HG02885 (cell line): ENCODE results near the gene MTO1.
"Not testable (repeated sequence)": the region's sequence is repeated elsewhere in the genome, so short reads cannot be mapped to it uniquely, and the experiment has no call there.

Source experiments
- ATAC-seq: cut with Tn5 transposase; IDR thresholded peaks from one replicate; pipeline ENCODE4 v1.9.1; 2021; ENCODE audit warnings: mild to moderate bottlenecking; ENCODE audit not compliant: unreplicated experiment, poor library complexity

Gene MTO1

DNA sequence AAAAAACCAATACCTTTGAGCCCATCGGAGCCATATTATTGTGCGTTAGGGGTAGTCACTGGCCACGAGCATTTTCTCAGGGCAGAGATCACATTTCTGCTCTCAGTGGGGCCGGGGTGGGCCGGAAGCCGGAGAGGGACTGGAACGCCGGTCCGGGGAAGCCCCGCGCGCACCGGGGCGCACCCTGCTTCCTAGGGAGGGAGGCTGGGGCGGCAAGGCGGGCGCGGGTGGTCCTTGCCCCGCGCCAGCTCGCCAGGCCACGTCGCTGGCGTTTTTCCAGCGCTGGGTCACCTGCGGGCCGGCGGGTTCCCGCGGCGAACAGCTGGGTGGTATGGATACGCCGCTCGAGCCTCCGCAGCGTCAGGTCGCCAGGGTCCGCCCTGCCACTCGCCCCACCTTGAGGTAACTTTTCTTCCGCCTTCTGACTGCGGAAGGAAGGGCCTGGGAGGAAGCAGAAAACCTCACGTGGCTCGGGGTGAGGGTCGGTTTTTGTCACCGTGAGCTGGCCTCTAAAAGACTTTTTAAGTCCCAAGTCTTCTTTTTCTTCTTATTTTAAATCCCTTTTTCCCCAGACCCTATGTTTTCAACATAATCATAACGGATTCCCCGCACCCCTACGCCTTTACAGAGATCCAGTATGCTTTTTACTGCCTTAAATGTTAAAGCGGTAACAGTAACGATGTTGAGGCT is 62.0 kb downstream of the MTO1 start:
- ATAC-seq, result peak; percentile 55

DNA sequence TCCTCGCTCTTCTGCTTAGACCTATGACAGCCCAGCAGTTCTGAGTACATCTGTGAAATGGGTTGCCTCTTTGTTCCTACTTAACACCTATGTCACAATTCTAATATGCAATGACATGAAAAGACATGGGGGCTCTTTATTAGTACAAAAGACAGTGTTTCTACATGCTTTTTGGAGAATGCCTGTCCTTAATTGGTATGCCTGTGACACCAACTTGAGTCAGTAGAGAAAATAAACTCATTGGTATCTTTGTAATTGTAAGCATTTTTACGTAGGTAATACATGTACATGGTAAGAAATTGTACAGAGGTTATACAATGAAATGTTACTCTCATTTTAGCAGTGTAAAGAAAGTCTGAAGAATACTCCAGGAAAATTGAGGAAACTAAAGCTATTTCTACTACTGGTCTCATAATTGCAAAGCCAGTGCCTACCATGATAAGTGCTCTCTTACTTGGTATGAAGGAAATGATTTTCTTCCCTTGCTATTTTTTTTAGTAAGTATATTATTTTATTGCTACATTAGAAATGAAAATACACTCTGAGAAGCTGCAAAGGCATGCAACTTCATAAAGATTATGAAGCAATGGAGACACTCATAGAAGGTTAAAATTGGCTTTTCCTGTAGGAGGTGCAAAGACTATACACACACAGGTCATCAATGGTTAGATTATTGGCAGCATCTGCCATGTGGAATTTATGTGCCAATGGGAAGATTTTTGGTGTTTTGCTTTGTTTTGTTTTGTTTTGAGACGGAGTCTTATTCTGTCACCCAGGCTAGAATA is 64.2 kb downstream of the MTO1 start:
- ATAC-seq, result no peak

DNA sequence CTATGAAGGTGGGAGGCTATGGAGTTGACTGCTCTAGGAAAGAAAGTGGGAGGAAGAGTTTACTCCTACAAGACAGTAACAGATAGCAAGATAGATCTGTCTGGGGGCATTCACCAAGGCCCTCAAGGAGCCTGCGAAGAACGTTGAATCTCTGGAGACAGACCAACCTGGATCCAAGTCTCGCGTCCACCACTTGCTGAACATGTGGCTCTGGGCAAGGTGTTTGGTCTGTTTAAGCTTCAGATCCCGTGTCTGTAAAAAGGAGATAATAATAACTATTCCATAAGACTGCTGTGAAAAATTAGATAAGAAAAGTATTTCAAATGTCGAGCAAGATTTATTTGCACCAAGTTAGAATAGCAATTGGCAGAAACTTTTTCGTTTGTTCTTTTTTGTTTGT is 67.4 kb downstream of the MTO1 start:
- ATAC-seq, result no peak

DNA sequence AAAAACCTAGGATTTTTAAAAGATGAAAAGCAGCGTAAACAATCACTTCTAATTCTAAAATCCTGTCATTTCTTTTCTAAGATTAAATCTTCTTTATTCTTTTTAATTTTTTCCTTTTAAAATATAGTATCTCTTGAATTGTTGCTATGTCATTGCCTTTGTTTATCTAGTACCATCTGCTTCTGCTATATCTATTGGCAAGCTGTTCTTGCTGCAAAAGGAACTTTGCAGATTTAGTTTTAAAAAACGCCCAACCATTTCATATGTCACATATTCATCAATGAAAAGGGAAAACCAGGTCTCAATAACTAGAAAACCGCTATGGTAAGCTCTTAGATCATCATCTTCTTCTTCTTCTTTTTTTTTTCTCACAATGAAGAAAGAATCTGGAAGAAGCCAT is 70.8 kb downstream of the MTO1 start:
- ATAC-seq, result no peak

DNA sequence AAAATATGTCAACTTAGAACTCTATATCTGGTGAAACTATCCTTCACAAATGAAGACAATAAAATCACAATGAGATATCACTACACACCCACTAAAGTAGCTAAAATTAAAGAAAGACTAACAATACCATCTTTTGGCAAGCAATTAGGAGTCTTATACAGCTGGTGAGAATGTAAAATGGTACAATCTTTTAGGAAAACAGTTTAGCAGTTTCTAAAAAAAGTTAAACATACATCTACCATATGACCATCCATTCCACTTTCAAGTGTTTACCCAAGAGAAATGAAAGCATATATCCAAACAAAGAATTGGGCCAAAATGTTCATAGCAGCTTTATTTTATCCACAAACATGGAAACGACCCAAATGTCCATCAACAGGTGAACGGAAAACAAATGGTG is 73.1 kb downstream of the MTO1 start:
- ATAC-seq, result no peak

DNA sequence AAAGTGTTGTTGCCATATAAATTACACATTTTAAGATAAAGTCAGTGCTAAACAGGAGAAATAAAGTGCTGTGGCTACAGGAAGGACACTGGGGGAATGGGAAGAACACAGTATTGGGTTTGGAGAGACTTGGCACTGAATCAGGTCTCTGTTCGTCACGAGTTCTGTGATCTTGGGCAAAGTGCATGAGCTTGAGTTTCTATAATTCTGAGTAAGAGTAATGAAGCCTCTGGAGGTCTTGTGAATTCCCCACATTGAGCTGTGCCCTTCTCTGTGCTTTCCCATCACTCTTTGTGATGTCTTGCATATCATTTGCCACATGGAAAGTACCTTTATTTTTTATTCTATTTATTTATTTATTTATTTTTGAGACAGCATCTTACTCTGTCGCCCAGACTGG is 76.1 kb downstream of the MTO1 start:
- no peak for ATAC-seq

DNA sequence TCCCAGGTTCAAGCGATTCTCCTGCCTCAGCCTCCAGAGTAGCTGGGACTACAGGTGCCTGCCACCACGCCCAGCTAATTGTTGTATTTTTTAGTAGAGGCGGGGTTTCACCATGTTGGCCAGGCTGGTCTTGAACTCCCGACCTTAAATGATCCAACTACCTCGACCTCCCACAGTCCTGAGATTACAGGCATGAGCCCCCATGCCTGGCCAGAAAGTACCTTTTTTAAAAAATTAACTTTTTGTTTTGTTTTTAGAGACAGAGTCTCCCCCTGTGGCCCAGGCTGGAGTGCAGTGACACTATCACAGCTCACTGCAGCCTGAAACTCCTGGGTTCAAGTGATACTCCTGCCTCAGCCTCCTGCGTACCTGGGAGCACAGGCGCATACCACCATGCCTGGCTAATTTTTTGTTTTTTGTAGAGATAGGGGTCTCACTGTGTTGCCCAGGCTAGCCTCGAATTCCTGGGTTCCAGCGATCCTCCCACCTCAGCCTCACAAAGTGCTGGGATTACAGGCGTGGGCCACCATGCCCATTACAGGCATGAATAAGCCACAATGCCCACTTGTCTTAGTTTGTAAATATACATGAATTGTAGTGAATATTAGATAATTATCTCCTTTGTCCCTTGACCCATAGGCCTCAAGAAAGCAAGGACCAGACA is 76.7 kb downstream of the MTO1 start:
- ATAC-seq, result no peak

DNA sequence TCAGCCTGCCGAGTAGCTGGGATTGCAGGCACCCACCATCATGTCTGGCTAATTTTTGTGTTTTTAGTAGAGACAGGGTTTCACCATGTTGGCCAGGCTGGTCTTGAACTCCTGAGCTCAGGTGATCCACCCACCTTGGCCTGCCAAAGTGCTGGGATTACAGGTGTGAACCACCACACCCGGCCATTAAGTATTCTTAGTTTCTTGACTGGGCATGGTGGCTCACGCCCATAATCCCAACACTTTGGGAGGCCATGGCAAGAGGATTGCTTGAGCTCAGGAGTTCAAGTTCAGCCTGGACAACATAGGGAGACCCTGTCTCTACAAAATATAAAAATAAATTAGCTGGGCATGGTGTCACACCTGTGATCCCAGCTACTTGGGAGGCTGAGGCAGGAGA is 80.9 kb downstream of the MTO1 start:
- ATAC-seq, result not testable (repeated sequence)

DNA sequence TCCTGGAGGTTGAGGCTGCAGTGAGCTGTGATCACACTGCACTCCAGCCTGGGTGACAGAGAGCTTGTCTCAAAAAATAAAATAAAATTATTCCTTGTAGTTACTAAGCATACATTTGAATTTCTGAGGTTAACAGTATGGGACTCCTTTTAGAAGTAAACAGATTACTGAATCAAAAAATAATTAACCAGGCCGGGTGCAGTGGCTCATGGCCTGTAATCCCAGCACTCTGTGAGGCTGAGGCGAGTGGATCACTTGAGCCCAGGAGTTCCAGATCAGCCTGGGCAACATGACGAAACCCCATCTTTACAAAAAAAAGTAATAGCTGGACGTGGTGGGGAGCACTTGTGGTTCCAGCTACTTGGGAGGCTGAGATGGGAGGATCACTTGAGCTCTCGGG is 81.4 kb downstream of the MTO1 start:
- no peak for ATAC-seq

DNA sequence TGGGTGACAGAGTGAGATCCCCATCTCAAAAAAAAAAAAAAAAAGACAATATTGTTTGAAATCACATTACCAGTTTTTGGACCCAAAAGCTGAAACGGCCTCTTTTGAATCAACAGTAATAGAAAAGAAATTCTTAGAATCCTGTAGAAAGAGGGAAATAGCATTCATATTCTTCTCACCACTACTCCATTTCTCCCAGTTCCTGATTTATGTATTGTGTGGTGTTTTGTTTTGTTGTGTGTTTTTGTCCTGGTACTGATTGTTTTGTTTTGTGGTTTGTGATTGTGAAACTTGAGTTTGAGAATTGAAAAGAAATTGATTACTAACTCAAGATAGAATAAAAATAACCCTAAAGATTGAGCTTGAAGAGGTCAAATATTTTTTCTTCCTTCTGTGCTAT is 85.5 kb downstream of the MTO1 start:
- ATAC-seq, result no peak

DNA sequence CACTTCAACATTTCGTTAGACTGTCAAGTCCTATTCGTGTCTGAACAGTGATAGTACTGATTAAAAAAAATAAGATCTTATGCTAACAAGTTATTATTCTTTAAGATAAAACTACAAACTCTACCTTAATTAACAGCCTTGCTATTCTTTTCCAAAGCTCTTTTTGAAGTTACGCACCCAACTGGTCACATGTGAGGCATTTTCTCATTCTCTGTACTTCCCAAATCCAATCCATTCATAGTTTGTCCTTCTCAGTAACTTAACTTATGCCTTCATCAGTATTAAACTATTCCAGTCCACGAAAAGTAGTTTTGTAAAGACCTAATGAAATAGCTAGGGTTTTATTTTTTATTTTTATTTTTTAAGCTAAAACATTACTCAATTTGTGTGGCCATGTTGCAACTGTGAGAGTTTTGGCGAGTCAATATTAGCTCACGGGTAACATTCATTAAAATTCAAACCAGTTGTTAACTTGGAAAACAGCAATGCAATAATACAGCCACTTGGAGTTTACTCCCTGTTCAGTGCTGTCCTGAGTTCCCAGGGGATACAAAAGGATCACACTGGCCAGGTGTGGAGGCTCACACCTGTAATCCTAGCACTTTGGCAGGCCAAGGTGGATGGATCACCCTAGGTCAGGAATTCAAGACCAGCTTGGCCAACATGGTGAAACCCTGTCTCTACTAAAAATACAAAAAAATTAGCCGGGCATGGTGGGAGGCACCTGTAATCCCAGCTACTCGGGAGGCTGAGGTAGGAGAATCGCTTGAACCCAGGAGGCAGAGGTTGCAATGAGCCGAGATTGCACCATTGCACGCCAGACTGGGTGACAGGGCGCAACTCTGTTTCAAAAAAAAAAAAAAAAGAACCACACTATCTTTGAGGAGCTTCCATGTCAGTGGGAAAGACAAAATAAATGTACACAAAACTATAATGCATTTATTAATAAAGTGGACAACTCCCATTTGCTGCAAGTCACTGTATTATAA is 87.2 kb downstream of the MTO1 start:
- ATAC-seq, result no peak

DNA sequence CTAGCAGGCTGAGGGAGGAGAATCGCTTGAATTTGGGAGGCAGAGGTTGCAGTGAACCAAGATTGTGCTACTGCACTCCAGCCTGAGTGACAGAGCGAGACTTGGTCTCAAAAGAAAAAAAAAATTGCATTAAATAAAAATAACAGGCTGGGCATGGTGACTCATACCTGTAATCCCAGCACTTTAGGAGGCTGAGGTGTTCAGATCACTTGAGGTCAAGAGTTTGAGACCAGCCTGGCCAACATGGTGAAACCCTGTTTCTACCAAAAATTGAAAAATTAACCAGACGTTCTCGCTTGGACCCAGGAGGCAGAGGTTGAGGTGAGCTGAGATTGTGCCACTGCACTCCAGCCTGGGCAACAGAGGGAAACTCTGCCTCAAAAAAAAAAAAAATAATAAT is 89.6 kb downstream of the MTO1 start:
- ATAC-seq, result not testable (repeated sequence)

DNA sequence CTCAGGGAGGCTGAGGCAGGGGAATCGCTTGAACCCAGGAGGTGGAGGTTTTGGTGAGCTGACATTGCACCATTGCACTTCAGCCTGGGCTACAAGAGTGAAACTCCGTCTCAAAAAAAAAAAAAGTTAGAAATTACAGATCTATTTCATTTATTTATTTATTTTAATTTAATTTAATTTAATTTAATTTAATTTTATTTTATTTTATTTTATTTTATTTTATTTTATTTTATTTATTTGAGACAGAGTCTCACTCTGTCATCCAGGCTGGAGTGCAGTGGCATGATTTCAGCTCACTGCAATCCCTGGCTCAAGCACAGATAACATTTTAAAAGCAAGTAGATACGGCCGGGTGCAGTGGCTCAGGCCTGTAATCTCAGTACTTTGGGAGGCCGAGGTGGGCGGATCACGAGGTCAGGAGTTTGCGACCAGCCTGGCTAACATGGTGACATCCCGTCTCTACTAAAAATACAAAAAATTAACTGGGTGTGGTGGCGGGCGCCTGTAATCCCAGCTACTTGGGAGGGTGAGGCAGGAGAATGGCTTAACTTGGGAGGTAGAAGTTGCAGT is 93.9 kb downstream of the MTO1 start:
- ATAC-seq, result not testable (repeated sequence)

DNA sequence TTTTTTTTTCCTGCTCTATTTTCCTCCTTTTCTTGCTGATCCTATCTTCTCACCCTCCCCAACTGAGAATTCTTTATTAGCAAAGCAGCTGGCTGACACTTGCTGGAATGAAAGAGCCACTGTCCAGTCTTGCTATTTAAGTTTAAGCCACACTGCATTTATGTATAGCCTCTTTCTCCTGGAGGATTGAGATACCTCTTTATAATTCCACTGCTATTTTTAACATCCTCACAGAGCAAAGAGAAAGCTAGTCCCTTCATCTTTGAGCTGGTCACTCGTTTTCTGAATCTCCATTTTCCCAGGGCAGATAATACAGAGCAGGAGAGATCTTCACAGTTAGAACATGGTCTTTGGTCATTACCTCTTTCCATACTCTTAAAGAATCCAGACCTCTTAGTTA is 95.3 kb downstream of the MTO1 start:
- no peak for ATAC-seq
